LNCAP (cell line): Measurements from ENCODE around the gene CDH13.

Experiments used
- TF ChIP-seq, protein P1 (sequence below): fragments of 450-650 bp; IDR thresholded peaks from 2 replicates; pipeline ENCODE4 v1.5.1; 2017; ENCODE audit warnings: mild to moderate bottlenecking

The CDH13 gene

DNA sequence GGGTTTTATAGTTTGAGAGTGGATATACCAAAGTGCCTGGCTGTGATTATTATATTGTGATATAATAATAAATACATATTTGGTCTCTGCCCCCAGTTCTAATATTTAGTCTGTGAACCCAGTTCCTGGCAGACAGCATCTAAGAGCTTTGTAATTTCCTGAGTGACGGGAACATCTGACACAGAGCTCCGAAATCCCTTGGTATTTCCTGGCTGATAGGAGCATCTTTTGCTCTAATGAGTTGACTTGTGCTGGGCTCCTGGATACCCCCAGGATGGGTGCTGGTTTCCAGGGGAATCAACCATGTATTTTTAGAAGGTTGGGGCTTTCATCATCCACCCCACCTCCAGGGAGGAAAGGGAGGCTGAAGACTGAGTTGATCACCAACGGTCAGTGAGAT lies 187.3 kb downstream of the CDH13 start:
- TF ChIP-seq, protein P1, sequence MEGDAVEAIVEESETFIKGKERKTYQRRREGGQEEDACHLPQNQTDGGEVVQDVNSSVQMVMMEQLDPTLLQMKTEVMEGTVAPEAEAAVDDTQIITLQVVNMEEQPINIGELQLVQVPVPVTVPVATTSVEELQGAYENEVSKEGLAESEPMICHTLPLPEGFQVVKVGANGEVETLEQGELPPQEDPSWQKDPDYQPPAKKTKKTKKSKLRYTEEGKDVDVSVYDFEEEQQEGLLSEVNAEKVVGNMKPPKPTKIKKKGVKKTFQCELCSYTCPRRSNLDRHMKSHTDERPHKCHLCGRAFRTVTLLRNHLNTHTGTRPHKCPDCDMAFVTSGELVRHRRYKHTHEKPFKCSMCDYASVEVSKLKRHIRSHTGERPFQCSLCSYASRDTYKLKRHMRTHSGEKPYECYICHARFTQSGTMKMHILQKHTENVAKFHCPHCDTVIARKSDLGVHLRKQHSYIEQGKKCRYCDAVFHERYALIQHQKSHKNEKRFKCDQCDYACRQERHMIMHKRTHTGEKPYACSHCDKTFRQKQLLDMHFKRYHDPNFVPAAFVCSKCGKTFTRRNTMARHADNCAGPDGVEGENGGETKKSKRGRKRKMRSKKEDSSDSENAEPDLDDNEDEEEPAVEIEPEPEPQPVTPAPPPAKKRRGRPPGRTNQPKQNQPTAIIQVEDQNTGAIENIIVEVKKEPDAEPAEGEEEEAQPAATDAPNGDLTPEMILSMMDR, result no peak

- TF ChIP-seq, protein P1, result no peak
Measured at GRCh38 chr16:82819286-82819685, 192.5 kb downstream of the CDH13 start.

DNA sequence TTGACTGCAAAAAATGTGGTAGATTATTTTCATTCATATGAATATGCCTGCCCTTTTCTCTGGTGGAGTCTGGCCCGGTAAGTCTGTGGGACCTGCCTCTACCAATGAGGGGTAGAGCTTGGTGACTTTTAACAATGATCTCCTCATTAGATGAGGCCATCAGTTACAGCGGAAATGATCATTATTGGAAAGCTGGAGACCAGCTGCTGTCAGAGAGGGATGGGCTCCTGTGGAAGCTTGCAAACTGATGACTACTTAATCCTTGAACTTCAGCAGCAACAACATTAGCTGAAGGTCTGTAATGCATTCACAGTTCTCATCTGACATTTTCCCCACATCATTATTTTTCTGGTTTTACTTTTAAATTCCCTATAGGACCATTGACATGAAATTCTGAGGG lies 194.1 kb downstream of the CDH13 start:
- TF ChIP-seq, protein P1, result no peak

DNA sequence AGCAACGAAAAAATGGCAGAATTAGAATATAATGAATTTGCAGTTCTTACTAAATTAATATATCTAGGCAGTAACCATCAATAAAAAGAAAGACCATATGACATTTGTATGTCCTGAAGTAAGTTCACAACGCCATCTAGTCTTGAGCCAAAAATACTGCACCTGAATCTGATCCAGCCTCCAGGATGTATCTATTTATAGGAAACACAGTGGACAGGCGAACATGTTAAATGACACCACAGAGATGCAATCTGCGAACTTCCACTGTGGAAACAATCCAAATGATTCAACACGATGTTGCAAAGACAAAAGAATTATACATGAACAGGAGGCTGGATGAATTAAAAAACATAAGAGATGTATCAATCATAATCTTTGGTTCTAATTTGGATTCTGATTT lies 197.6 kb downstream of the CDH13 start:
- TF ChIP-seq, protein P1, result no peak

GRCh38 chr16:82829301-82829700 lies 202.5 kb downstream of the CDH13 start:
- TF ChIP-seq, protein P1, result no peak

DNA sequence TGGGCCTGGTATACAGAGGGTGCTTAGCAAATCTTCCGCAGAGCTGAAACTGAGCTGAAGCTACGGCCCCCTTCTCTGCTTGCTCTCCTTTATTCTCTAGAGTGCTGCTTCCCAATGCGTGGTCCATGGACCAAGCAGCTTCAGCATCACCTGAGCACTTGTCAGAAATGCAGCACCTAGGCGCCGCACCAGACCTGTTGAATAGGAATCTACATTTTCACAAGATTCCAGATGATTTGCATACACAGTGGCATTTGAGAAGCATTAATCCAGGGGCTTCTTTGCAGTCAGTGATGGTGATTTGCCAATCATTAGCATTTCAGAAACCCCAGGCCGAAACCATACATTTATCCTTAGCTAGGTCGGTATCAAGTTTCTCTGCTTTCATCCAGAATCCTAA lies 204.2 kb downstream of the CDH13 start:
- TF ChIP-seq, protein P1, result no peak

DNA sequence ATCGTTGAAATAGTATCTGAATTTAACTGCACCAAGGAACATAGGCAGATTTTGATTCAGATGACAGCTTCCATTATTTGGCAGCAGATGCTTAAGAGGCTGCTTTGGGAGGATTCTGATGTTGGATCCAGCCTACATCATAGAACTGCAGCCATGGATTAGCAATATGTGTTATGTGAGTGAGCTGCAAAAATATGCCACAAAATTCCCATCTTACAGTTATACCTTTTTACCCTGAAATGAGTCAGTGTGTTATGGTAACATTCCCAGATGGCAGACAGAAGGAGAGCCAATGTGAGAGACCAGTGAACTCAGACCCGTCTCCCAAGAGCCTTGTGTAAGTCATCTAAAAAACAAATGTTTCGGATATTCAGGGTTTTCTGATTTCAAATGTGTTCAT lies 206.1 kb downstream of the CDH13 start:
- TF ChIP-seq, protein P1, result no peak

DNA sequence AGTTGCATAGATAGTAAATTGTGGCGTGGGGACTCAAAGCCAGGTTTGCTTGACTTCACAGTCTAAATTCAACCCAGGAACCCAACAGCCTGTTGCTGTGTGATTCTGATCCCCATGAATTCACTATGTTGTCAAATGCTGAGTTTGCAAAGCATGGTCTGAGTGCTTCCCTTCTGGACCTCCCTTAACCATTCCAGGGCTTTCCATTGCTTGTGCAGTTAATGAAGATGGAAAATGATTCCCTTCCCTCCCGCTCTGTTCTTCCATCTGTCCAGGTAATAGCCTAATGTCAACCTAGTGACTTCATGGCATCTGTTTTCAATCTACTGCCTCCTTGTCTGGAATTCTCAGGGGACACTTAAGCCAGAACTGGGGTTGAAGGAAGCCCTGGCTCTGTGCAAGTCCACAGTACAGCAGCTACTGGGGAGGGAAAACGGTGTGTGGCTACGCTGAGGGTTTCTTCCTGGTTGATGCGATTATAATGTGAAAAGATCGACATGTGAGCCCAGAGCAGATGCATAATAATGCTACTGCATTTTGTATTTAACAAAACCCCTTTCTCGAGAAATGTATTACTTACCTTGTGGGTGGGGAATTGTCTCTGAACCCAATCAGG lies 206.7 kb downstream of the CDH13 start:
- TF ChIP-seq, protein P1, result no peak
